Measurements from ENCODE around the gene SYT9. TPM values are rescaled to one million over a fixed set of nuclear protein-coding genes. Genes with fewer than 3 reads are reported as not detected.

The SYT9 gene
- total and polyA plus RNA-seq, 9 of the 15 experiments (the other 6 are each of a cell fraction or from before 2014, with no cell fraction given) = 0.01 TPM; not detected in 8

DNA sequence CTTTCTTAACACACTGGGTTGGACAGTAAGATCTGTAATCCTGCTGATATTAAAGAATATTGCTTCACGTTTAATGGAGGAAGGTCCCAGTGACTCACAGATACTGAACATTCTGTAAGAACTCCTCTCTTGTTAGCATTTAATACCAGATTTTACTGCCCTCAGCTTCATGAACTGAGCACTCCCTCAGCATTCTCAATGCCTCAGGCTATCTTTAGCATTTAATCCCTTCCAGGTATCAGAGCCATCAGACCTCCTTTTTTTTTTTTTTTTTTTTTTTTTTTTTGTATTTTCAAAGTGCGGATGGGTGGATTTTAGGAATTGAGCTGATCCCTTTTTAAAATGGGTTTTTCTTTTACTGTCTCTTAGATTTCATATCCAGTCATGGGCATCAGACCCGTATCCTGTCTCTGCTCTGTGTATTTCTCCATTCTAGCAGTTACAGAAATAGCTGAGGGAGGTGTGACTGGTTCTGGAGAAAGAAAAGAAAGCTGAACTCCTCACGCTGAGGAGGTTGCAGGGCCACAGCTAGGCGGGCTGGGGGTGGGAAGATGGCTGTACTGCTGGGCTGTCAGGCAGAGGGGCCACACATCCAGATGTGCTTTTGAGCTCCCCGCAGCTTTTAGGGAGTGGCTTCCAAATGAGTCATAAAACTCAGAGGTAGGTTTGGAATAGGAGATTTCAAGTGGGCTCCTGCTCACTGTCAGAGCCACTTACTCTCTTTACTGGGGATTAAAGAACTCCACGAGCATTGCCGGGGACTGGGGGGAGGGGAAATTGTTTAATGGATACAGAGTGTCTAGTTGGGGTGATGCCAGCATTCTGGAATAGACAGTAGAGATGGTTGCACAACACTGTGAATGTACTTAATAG, 97.0 kb downstream of the SYT9 start:
- ChIA-PET CTCF (ENCODE audit: low intra/inter-chr PET ratio) (no interaction called here), POLR2A (no interaction called here)
- H3K9ac ChIP-seq (ENCODE audit: insufficient read depth in 1 of 2, low read depth in 2 of 2, low read length in 2 of 2) = no peak overlapping the region
- H3K36me3 ChIP-seq (ENCODE audit: control insufficient read depth, insufficient read depth, low read length) = no peaks in the 10 kb centered on the region
- intact Hi-C loops (cut with micrococcal nuclease) (no loop called here), in situ Hi-C loops (cut with MboI) (no loop called here)
- FAIRE-seq = no peak
- H3K9me3 ChIP-seq (replicated peaks; ENCODE audit: control insufficient read depth, insufficient read depth, low read depth, low read length) = no peaks in the 10 kb centered on the region
- H3K27me3 ChIP-seq (ENCODE audit: control insufficient read depth in 2 of 2, insufficient read depth in 2 of 2, low read length in 2 of 2) = no peaks in the 10 kb centered on the region; a peak in 1 of 5 replicates
- under 1% methylated on average over 7 of the region's 8 CpGs for WGBS (ENCODE audit: insufficient coverage, low coverage, missing lambda C conversion rate)
- no peaks in the 10 kb centered on the region for H3K79me2 ChIP-seq (ENCODE audit: control insufficient read depth, insufficient read depth, low read length)
- no peak for ATAC-seq
- H4K20me1 ChIP-seq (replicated peaks; ENCODE audit: control insufficient read depth, insufficient read depth, low read length) = no peaks in the 10 kb centered on the region
- no TSS peak for BruUV-seq (replicated peaks)
- H2AFZ ChIP-seq (ENCODE audit: low read depth, low read length) = no peak overlapping the region
- no peak for DNase-seq (ENCODE audit: extremely low read depth in 1 of 4, low spot score in 3 of 4)
- no peaks in the 10 kb centered on the region for H3K4me1 ChIP-seq (replicated peaks in 1 of 2; ENCODE audit: control insufficient read depth in 2 of 2, insufficient read depth in 2 of 2, low read length in 2 of 2)
- no peak overlapping the region for H3K27ac ChIP-seq (ENCODE audit: extremely low read depth, low read depth, low read length)
- H3K9me1 ChIP-seq (ENCODE audit: control insufficient read depth, insufficient read depth, low read length) = no peaks in the 10 kb centered on the region
- H3K4me2 ChIP-seq (ENCODE audit: insufficient read depth, low read length) = no peak overlapping the region
- H3K4me3 ChIP-seq = no peak overlapping the region
- no peak for TF ChIP-seq FOXA1 (IDR thresholded peaks at IDR 0.05; ENCODE audit: borderline replicate concordance)
- no peak for TF ChIP-seq CHD1 (IDR thresholded peaks at IDR 0.05; ENCODE audit: low read length)
- no peak for TF ChIP-seq ZKSCAN1 (IDR thresholded peaks at IDR 0.05; ENCODE audit: low read depth, low read length)
- TF ChIP-seq, protein P1, sequence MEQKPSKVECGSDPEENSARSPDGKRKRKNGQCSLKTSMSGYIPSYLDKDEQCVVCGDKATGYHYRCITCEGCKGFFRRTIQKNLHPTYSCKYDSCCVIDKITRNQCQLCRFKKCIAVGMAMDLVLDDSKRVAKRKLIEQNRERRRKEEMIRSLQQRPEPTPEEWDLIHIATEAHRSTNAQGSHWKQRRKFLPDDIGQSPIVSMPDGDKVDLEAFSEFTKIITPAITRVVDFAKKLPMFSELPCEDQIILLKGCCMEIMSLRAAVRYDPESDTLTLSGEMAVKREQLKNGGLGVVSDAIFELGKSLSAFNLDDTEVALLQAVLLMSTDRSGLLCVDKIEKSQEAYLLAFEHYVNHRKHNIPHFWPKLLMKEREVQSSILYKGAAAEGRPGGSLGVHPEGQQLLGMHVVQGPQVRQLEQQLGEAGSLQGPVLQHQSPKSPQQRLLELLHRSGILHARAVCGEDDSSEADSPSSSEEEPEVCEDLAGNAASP (IDR thresholded peaks at IDR 0.05) = no peak
- TF ChIP-seq ZNF551 (CRISPR knock-in tag; IDR thresholded peaks at IDR 0.05) = no peak
- TF ChIP-seq ZNF316 (IDR thresholded peaks at IDR 0.05) = no peak
- TF ChIP-seq, protein P2, sequence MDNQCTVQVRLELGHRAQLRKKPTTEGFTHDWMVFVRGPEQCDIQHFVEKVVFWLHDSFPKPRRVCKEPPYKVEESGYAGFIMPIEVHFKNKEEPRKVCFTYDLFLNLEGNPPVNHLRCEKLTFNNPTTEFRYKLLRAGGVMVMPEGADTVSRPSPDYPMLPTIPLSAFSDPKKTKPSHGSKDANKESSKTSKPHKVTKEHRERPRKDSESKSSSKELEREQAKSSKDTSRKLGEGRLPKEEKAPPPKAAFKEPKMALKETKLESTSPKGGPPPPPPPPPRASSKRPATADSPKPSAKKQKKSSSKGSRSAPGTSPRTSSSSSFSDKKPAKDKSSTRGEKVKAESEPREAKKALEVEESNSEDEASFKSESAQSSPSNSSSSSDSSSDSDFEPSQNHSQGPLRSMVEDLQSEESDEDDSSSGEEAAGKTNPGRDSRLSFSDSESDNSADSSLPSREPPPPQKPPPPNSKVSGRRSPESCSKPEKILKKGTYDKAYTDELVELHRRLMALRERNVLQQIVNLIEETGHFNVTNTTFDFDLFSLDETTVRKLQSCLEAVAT (IDR thresholded peaks at IDR 0.05) = no peak
- TF ChIP-seq BMI1 (IDR thresholded peaks at IDR 0.05; ENCODE audit: low read length) = no peak
- TF ChIP-seq, protein P3, sequence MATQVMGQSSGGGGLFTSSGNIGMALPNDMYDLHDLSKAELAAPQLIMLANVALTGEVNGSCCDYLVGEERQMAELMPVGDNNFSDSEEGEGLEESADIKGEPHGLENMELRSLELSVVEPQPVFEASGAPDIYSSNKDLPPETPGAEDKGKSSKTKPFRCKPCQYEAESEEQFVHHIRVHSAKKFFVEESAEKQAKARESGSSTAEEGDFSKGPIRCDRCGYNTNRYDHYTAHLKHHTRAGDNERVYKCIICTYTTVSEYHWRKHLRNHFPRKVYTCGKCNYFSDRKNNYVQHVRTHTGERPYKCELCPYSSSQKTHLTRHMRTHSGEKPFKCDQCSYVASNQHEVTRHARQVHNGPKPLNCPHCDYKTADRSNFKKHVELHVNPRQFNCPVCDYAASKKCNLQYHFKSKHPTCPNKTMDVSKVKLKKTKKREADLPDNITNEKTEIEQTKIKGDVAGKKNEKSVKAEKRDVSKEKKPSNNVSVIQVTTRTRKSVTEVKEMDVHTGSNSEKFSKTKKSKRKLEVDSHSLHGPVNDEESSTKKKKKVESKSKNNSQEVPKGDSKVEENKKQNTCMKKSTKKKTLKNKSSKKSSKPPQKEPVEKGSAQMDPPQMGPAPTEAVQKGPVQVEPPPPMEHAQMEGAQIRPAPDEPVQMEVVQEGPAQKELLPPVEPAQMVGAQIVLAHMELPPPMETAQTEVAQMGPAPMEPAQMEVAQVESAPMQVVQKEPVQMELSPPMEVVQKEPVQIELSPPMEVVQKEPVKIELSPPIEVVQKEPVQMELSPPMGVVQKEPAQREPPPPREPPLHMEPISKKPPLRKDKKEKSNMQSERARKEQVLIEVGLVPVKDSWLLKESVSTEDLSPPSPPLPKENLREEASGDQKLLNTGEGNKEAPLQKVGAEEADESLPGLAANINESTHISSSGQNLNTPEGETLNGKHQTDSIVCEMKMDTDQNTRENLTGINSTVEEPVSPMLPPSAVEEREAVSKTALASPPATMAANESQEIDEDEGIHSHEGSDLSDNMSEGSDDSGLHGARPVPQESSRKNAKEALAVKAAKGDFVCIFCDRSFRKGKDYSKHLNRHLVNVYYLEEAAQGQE (IDR thresholded peaks at IDR 0.05; ENCODE audit: borderline replicate concordance) = no peak
- TF ChIP-seq, protein P3 (CRISPR knock-in tag; IDR thresholded peaks at IDR 0.05; ENCODE audit: low read depth) = no peak
- TF ChIP-seq SIX5 (IDR thresholded peaks at IDR 0.05; ENCODE audit: borderline replicate concordance in 1 of 2, insufficient read depth in 1 of 2, low read depth in 1 of 2, low read length in 2 of 2) = no peak
- no peak for TF ChIP-seq KAT8 (IDR thresholded peaks at IDR 0.05; ENCODE audit: low read depth)
